WTC11 (cell line): ENCODE data around the gene SOCS6. TPM values are rescaled to one million over a fixed set of nuclear protein-coding genes. Genes with fewer than 3 reads are reported as not detected.

Source experiments
- ATAC-seq: fragments of 200-7000 bp; cut with Tn5 transposase; 2 replicates; pipeline ENCODE4 v1.10.0; 2021; ENCODE audit warnings: mild to moderate bottlenecking, moderate library complexity
- CTCF ChIA-PET: fragments of 300-600 bp; sonication (Branson Sonifier 250); formaldehyde crosslinking; loops from one replicate; lab custom pipeline; 2021; ENCODE audit warnings: antibody characterized with exemption; lab: Charles Lee
- POLR2A ChIA-PET: fragments of 350-600 bp; sonication (Branson Sonifier 250); formaldehyde crosslinking; loops from one replicate; lab custom pipeline; 2021; ENCODE audit warnings: antibody characterized with exemption; lab: Charles Lee
- DNase-seq: peaks from one replicate; pipeline ENCODE4 v3.0.0; 2021; ENCODE audit warnings: low spot score
- H3K27ac Mint-ChIP-seq: 2 replicates; pipeline ENCODE4 v1.8.0; 2021; ENCODE audit warnings: mixed read lengths
- H3K27me3 Mint-ChIP-seq: 2 replicates; pipeline ENCODE4 v1.8.0; 2021; ENCODE audit warnings: low read depth, mild to moderate bottlenecking, moderate library complexity, mixed read lengths
- H3K36me3 Mint-ChIP-seq: 2 replicates; pipeline ENCODE4 v1.8.0; 2021; ENCODE audit warnings: mixed read lengths
- H3K4me1 Mint-ChIP-seq: 2 replicates; pipeline ENCODE4 v1.8.0; 2022; ENCODE audit warnings: mixed read lengths
- H3K4me3 Mint-ChIP-seq: 2 replicates; pipeline ENCODE4 v1.8.0; 2021; ENCODE audit warnings: mild to moderate bottlenecking, moderate library complexity, mixed read lengths
- H3K9me3 Mint-ChIP-seq: 2 replicates; pipeline ENCODE4 v1.8.0; 2021; ENCODE audit warnings: mixed read lengths
- IRF2 ChIP-seq: sonication (generic); formaldehyde crosslinking; IDR thresholded peaks from 2 replicates; pipeline ENCODE4 v1.8.0; 2022; ENCODE audit warnings: low read depth, missing genetic modification reagents, borderline replicate concordance
- PRRX2 ChIP-seq: fragments of 250-450 bp; sonication (Bioruptor Pico); IDR thresholded peaks from 2 replicates; pipeline ENCODE4 v1.8.0; 2021; ENCODE audit warnings: mild to moderate bottlenecking
- RELA ChIP-seq: sonication (generic); formaldehyde crosslinking; IDR thresholded peaks from 2 replicates; pipeline ENCODE4 v1.8.1; 2022; ENCODE audit warnings: missing genetic modification reagents, mild to moderate bottlenecking, borderline replicate concordance
- SMAD3 ChIP-seq: sonication (generic); formaldehyde crosslinking; IDR thresholded peaks from 2 replicates; pipeline ENCODE4 v1.8.0; 2022; ENCODE audit warnings: missing genetic modification reagents, mild to moderate bottlenecking, borderline replicate concordance
- TCF7 ChIP-seq: sonication (generic); formaldehyde crosslinking; IDR thresholded peaks from 2 replicates; pipeline ENCODE4 v1.8.0; 2022; ENCODE audit warnings: mild to moderate bottlenecking, low read depth, missing genetic modification reagents, moderate library complexity
- TP53 ChIP-seq: sonication (generic); formaldehyde crosslinking; IDR thresholded peaks from 2 replicates; pipeline ENCODE4 v1.8.1; 2023; ENCODE audit warnings: mild to moderate bottlenecking, missing genetic modification reagents
- ZNF317 ChIP-seq: sonication (generic); formaldehyde crosslinking; IDR thresholded peaks from 2 replicates; pipeline ENCODE4 v1.8.1; 2023; ENCODE audit warnings: low read depth, mild to moderate bottlenecking, moderate library complexity, missing genetic modification reagents, borderline replicate concordance
- total RNA-seq: library from RNA; stranded (reverse); gene quantifications from 3 replicates; pipeline ENCODE4 v1.2.3, GENCODE V29; 2021
- TF ChIP-seq, protein P1 (sequence below): sonication (generic); formaldehyde crosslinking; IDR thresholded peaks from 2 replicates; pipeline ENCODE4 v1.8.1; 2022; ENCODE audit warnings: low read depth, mild to moderate bottlenecking, moderate library complexity, missing genetic modification reagents, borderline replicate concordance
- TF ChIP-seq, protein P2 (sequence below): sonication (generic); formaldehyde crosslinking; IDR thresholded peaks from 2 replicates; pipeline ENCODE4 v1.8.1; 2023; ENCODE audit warnings: mild to moderate bottlenecking, moderate library complexity, missing genetic modification reagents
- TF ChIP-seq, protein P3 (sequence below): sonication (generic); formaldehyde crosslinking; IDR thresholded peaks from 2 replicates; pipeline ENCODE4 v1.8.1; 2022; ENCODE audit warnings: missing genetic modification reagents, borderline replicate concordance
- TF ChIP-seq, protein P4 (sequence below): sonication (generic); formaldehyde crosslinking; IDR thresholded peaks from 2 replicates; pipeline ENCODE4 v1.8.0; 2022; ENCODE audit warnings: mild to moderate bottlenecking, missing genetic modification reagents
- TF ChIP-seq, protein P5 (sequence below): fragments of 250-450 bp; sonication (Bioruptor Pico); IDR thresholded peaks from 2 replicates; pipeline ENCODE4 v1.9.0; 2021; ENCODE audit warnings: mild to moderate bottlenecking

SOCS6 gene
- total RNA-seq, 1 experiment from 2014 or later, result 16.5 TPM

DNA sequence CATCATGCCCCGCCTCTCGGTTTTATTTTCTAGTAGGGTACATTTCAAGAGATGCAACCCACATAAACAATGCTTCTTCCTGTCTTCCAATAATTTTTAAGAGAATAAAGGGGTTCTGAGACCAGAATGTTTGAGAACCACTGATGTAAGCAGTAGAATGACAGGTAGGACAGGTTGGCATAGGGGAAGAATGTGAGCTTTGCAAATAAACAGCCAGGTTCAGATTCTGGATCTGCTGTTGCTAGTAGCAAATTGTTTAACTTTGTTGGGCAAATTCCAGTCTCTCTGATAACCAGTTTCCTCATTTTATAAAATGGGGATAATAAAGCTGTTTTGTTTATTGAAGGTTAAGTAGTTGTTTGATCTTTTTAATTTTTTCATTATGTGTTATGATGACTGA, 32.8 kb downstream of the SOCS6 start:
- CTCF ChIA-PET, result no interaction called here
- H3K36me3 Mint-ChIP-seq, result peaks cover 16% of the 10 kb centered on the region
- no peaks in the 10 kb centered on the region for H3K9me3 Mint-ChIP-seq
- DNase-seq (no peak), ATAC-seq (no peak)
- no peaks in the 10 kb centered on the region for H3K27me3 Mint-ChIP-seq
- H3K4me3 Mint-ChIP-seq, result no peak overlapping the region
- peaks cover 9% of the 10 kb centered on the region; the same call in 1 of the 2 replicates for H3K4me1 Mint-ChIP-seq
- TF ChIP-seq RELA (CRISPR knock-in tag), result no peak
- no peak for TF ChIP-seq PRRX2 (CRISPR knock-in tag)
- no peak for TF ChIP-seq ZNF317 (CRISPR knock-in tag)
- TF ChIP-seq, protein P1, sequence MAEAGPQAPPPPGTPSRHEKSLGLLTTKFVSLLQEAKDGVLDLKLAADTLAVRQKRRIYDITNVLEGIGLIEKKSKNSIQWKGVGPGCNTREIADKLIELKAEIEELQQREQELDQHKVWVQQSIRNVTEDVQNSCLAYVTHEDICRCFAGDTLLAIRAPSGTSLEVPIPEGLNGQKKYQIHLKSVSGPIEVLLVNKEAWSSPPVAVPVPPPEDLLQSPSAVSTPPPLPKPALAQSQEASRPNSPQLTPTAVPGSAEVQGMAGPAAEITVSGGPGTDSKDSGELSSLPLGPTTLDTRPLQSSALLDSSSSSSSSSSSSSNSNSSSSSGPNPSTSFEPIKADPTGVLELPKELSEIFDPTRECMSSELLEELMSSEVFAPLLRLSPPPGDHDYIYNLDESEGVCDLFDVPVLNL, result no peak
- no peak for TF ChIP-seq IRF2 (CRISPR knock-in tag)
- TF ChIP-seq, protein P2, sequence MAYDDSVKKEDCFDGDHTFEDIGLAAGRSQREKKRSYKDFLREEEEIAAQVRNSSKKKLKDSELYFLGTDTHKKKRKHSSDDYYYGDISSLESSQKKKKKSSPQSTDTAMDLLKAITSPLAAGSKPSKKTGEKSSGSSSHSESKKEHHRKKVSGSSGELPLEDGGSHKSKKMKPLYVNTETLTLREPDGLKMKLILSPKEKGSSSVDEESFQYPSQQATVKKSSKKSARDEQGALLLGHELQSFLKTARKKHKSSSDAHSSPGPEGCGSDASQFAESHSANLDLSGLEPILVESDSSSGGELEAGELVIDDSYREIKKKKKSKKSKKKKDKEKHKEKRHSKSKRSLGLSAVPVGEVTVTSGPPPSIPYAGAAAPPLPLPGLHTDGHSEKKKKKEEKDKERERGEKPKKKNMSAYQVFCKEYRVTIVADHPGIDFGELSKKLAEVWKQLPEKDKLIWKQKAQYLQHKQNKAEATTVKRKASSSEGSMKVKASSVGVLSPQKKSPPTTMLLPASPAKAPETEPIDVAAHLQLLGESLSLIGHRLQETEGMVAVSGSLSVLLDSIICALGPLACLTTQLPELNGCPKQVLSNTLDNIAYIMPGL (CRISPR knock-in tag), result no peak
- no peak overlapping the region for H3K27ac Mint-ChIP-seq
- POLR2A ChIA-PET, result no interaction called here

DNA sequence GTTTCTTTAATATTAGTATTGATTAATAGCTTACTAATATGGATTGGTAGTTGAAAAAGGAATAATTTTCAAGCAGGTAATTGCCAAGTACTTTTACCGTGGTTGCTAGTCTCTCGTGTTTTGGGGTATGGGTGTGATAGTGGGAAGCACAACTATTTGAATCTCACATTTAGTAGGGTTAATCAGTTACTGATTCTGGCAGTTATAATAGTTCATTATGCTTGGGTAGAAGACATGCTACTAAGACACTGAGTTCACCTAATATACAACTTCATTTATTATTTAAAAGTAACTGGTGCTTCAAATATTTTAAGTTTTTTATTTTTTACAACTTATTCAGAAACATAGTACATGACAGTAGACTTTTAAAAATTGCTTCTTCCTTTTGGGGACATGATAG, 33.5 kb downstream of the SOCS6 start:
- POLR2A ChIA-PET, result no interaction called here
- H3K27me3 Mint-ChIP-seq, result no peaks in the 10 kb centered on the region
- H3K9me3 Mint-ChIP-seq, result no peaks in the 10 kb centered on the region
- H3K36me3 Mint-ChIP-seq, result peaks cover 16% of the 10 kb centered on the region
- ATAC-seq (no peak), DNase-seq (no peak)
- H3K27ac Mint-ChIP-seq, result no peak overlapping the region
- no peak overlapping the region for H3K4me3 Mint-ChIP-seq
- H3K4me1 Mint-ChIP-seq, result peaks cover 9% of the 10 kb centered on the region; the same call in 1 of the 2 replicates
- CTCF ChIA-PET, result no interaction called here
- no peak for TF ChIP-seq TP53 (CRISPR knock-in tag)
- TF ChIP-seq, protein P3, sequence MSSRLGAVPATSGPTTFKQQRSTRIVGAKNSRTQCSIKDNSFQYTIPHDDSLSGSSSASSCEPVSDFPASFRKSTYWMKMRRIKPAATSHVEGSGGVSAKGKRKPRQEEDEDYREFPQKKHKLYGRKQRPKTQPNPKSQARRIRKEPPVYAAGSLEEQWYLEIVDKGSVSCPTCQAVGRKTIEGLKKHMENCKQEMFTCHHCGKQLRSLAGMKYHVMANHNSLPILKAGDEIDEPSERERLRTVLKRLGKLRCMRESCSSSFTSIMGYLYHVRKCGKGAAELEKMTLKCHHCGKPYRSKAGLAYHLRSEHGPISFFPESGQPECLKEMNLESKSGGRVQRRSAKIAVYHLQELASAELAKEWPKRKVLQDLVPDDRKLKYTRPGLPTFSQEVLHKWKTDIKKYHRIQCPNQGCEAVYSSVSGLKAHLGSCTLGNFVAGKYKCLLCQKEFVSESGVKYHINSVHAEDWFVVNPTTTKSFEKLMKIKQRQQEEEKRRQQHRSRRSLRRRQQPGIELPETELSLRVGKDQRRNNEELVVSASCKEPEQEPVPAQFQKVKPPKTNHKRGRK (CRISPR knock-in tag), result no peak
- TF ChIP-seq, protein P4, sequence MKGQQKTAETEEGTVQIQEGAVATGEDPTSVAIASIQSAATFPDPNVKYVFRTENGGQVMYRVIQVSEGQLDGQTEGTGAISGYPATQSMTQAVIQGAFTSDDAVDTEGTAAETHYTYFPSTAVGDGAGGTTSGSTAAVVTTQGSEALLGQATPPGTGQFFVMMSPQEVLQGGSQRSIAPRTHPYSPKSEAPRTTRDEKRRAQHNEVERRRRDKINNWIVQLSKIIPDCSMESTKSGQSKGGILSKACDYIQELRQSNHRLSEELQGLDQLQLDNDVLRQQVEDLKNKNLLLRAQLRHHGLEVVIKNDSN (CRISPR knock-in tag), result no peak
- TF ChIP-seq TCF7 (CRISPR knock-in tag), result no peak
- TF ChIP-seq, protein P2 (CRISPR knock-in tag), result no peak
- TF ChIP-seq, protein P5, sequence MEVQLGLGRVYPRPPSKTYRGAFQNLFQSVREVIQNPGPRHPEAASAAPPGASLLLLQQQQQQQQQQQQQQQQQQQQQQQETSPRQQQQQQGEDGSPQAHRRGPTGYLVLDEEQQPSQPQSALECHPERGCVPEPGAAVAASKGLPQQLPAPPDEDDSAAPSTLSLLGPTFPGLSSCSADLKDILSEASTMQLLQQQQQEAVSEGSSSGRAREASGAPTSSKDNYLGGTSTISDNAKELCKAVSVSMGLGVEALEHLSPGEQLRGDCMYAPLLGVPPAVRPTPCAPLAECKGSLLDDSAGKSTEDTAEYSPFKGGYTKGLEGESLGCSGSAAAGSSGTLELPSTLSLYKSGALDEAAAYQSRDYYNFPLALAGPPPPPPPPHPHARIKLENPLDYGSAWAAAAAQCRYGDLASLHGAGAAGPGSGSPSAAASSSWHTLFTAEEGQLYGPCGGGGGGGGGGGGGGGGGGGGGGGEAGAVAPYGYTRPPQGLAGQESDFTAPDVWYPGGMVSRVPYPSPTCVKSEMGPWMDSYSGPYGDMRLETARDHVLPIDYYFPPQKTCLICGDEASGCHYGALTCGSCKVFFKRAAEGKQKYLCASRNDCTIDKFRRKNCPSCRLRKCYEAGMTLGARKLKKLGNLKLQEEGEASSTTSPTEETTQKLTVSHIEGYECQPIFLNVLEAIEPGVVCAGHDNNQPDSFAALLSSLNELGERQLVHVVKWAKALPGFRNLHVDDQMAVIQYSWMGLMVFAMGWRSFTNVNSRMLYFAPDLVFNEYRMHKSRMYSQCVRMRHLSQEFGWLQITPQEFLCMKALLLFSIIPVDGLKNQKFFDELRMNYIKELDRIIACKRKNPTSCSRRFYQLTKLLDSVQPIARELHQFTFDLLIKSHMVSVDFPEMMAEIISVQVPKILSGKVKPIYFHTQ (CRISPR knock-in tag), result no peak
- no peak for TF ChIP-seq SMAD3 (CRISPR knock-in tag)
